Cardiac fibroblast (primary cell): ENCODE data around the gene CLTB.

Source experiments
- DNase-seq, 2 donors: peaks; one replicate each; pipeline versions ENCODE4 v3.0.0 to v3.0.0-alpha.2; 2010; ENCODE audit warnings: low read depth in 2 of 2
- H3K4me3 ChIP-seq, 2 donors: replicated peaks in 1 of 2; 1 replicate in 1 of 2; 2 replicates in 1 of 2; pipeline ENCODE4 v1.5.1; 2011; ENCODE audit warnings: low read depth in 2 of 2, low read length in 2 of 2, mild to moderate bottlenecking in 2 of 2, moderate library complexity in 1 of 2
- CTCF ChIP-seq: IDR thresholded peaks from one replicate; pipeline ENCODE4 v1.5.1; 2011; ENCODE audit warnings: low read depth, mild to moderate bottlenecking, low read length, inconsistent platforms

Gene CLTB

DNA sequence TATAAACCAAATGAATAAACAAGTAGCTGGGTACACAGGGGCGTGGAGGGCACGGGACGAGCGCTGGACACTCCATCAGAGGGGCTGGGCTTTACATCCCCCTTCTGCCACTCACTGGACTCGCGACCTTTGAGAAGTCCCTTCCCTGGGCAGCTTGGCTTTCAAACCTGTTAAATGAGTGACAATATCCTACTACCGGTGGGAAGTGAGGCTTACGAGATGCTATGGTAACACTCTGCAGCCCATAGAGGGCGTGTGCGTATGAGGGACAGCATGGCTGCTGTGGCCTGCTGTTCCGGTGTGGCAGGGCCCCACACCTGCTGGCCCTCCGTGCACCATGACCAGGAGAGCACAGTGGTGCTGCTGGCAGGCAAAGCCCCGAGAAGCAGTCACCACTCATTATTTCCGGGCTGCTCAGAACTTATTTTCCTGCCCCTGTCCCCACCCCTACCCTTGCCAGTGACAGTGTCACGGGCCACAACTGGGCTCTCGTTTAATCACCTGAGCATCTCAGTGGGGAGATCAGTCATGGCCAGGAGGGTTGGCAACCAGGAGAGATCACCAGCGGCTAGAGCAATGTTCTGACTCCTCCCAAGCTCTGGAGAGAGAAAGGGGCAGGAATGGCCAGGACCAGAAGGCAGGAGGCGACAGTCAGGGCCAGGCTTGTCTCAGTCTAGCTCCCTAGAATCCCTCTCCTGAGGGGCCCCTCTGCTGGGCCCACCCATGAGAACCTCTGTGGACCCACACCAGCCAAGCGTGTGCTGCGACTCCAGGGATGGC lies 10.5 kb downstream of the CLTB start:
- no peak for DNase-seq
- H3K4me3 ChIP-seq, result no peak overlapping the region
- TF ChIP-seq CTCF, result no peak

GRCh38 chr5:176401281-176402205 lies 14.8 kb downstream of the CLTB start:
- TF ChIP-seq CTCF, result no peak
- no peak for DNase-seq
- no peak overlapping the region for H3K4me3 ChIP-seq

DNA sequence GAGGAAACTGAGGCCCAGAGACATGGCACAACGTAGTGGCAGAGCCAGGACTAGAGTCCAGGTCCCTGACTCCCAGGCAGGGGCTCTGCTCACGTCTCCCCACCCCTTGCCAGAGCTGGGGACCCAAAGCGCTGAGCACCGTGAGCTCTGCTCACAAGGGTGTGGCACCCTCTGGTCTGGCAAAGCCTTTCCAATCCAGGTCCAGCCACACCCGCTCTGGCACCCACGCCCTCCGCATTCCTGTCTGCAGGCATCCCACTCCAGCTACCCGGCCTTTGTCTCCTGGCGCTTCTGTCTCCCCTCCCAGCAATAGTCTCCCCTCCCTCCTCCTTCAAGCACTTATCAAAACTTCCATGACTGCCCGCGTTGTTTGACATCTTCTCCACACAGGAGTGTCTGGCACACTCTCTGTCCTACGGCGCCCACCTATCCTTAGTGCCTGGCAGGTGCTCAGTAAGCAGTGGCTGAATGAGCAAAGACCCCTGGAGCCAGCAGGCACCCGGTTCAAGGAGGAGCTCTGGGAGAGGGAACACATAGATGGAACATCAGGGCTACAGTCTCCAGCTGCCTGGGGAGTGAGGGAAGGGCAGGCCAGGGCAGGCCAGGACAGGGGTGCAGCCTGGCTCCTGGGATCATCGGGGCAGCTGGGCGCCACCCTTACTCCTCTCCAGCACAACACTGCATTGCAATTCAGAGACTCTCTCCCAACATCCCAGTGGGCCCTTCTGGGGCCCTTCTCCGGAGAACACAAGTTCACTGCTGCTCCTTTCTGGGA lies 15.8 kb downstream of the CLTB start:
- no peak for DNase-seq
- no peak overlapping the region for H3K4me3 ChIP-seq
- TF ChIP-seq CTCF, result no peak

GRCh38 chr5:176397736-176398420 lies 18.5 kb downstream of the CLTB start:
- H3K4me3 ChIP-seq, result no peak overlapping the region
- DNase-seq, result no peak
- TF ChIP-seq CTCF, result no peak

DNA sequence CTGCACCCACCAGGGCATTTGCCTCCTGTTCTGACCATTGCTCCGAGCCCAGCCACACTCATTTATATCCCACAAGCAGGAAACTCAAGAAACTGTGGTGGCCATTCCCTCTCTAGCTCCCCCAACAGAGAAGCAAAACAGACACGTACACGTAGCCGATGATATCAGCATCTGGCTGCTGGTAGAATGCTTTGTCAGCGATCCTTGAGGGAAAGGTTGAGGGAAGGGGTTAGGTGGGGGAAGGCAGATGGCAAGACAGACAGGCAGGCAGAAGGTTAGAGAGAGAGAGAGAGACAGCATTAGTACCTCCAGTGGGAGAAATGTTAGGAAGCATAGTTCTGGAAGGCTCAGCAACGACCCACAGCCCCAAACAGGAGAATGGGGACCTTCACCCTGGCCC lies 20.0 kb downstream of the CLTB start:
- no peak for DNase-seq
- H3K4me3 ChIP-seq, result no peak overlapping the region
- TF ChIP-seq CTCF, result no peak

DNA sequence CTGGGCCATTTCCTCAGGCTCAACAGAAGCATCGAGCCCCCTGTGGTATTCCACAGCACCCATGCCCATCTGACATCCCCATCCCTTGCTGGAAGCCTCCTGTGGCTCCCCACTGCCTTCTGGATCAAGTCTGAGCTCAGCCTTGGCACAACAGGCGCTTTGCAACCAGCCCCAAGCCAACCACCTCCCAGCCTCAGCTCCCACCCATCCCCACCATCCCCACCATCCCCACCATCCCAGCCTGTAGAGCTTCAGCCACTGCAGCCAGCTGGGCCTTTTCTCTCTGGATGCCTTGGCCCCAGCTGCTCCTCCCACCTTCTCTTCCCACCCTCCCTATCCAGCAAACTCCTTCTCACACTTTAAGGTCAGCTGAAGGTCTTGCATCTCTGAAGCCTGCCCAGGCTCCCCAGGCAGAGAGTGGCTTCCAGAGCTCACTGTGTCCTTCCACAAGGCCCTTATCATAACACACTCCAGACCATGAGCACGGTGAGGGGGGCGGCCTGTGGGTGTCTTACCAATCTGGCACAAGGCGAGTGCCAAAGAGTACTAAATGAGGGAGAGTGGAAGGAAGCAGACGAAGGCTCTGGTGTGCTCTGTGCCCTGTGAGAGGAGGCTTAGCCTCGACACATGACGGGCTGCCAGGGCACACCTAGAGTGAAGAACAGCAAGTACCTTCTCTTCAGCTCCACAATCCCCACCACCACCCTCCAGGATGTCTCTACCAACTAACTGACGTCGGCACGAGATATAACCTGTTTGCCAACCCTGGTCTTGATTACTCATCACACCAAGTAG lies 21.3 kb downstream of the CLTB start:
- no peak overlapping the region for H3K4me3 ChIP-seq
- TF ChIP-seq CTCF, result no peak
- DNase-seq, result peak in 1 of 2 donors; percentile 53
